ENCODE results near the gene SLC25A25. TPM values are rescaled to one million over a fixed set of nuclear protein-coding genes. Genes with fewer than 3 reads are reported as not detected.
A peak's percentile ranks its signal among the peaks of the same experiment; 100 is the strongest.
"Not testable (repeated sequence)": the region's sequence is repeated elsewhere in the genome, so short reads cannot be mapped to it uniquely, and the experiment has no call there.

The SLC25A25 gene
- total RNA-seq, 1 donor from 2014 or later: 34.7 TPM

DNA sequence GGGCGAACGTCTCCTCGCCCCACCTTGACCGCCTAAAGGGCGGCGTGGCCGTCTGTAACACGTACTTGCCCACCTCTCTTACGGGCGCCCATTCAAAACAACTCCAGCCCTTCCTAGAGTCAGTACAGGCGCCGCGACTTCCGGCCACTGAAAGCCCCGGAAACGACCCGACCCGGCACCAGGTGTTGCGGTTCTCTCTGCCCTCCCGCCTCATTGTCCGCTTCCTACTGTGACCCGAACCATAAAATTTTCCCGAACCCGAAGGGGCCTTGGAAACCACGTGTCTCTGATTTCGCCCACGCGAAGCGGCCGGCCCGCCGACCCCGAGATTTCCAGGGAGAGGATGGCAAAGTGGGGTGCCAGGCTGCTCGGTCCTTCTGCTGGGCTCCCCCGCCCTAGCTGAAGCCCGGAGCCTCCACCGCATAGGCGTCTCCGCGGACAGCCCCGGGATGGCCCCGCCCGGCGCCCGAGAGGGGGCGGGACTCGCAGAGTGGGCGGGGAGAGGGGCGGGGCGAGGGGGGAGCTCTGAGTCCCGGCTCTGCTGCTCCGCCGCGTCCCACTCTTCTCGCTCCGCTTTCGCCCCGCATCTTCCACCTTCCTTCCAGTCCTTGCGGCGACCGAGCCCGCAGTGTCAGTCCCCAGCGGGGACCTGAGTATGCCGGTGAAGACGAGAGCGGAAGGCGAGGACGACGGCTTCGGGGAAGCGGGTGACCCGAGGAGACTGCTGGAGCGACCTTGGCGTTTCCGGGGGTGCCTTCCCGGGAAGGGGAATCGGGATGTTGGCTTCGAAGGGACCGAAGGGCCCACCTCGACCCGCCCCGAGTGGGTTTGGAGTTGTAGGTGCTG is 60.2 kb downstream of the SLC25A25 start:
- peak; percentile 90 for ATAC-seq
- peak overlapping the region; percentile 98 for H3K27ac ChIP-seq
- DNase-seq: peak; percentile 92
- peaks cover 23% of the 10 kb centered on the region for H3K4me1 ChIP-seq
- H3K9me3 ChIP-seq: no peaks in the 10 kb centered on the region
- TF ChIP-seq, protein P1, sequence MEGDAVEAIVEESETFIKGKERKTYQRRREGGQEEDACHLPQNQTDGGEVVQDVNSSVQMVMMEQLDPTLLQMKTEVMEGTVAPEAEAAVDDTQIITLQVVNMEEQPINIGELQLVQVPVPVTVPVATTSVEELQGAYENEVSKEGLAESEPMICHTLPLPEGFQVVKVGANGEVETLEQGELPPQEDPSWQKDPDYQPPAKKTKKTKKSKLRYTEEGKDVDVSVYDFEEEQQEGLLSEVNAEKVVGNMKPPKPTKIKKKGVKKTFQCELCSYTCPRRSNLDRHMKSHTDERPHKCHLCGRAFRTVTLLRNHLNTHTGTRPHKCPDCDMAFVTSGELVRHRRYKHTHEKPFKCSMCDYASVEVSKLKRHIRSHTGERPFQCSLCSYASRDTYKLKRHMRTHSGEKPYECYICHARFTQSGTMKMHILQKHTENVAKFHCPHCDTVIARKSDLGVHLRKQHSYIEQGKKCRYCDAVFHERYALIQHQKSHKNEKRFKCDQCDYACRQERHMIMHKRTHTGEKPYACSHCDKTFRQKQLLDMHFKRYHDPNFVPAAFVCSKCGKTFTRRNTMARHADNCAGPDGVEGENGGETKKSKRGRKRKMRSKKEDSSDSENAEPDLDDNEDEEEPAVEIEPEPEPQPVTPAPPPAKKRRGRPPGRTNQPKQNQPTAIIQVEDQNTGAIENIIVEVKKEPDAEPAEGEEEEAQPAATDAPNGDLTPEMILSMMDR (IDR thresholded peaks at IDR 0.05): no peak
- H3K4me3 ChIP-seq: peak overlapping the region; percentile 88
- intact Hi-C loops (cut with DNase I): no loop called here
- H3K27me3 ChIP-seq: no peaks in the 10 kb centered on the region
- peaks cover 11% of the 10 kb centered on the region for H3K36me3 ChIP-seq

DNA sequence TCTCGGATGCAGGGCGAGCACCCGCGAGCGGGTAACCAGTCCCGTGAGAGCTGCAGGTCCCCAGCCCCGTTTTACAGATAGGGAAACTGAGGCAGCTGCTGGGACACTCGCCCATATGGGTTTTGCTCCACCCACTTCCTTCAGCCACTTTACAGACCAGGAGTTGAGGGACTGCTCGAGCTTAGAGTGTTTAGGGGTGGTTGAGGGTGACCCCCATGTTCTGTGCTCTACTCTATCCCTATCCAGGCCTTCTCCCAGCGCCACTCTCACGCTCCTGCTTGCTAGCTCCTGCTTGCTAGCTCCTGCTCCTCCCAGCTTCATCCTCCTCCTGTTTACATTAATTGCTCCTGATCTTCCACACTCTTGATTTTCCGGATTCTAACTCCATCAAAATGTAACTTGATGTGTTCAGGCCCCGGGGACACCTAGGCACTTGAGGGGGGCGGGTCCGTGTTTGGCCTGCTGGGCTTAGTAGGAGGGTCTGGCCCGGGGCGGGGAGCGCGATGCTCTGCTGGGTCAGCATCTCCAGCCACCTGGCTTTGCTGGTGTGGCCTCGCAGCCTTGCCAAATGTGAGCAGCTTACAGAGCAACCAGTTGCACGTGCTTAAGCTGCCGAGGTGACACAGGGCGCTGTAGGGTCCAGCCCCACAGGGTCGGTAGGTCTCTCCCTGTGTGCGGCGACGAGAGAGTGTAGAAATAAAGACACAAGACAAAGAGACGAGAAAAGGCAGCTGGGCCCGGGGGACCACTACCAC is 61.0 kb downstream of the SLC25A25 start:
- H3K27me3 ChIP-seq: no peaks in the 10 kb centered on the region
- TF ChIP-seq, protein P1 (IDR thresholded peaks at IDR 0.05): no peak
- H3K9me3 ChIP-seq: no peaks in the 10 kb centered on the region
- H3K4me1 ChIP-seq: peaks cover 23% of the 10 kb centered on the region
- ATAC-seq: no peak
- H3K36me3 ChIP-seq: peaks cover 3% of the 10 kb centered on the region
- H3K27ac ChIP-seq: peak overlapping the region; percentile 98
- no peak for DNase-seq
- H3K4me3 ChIP-seq: peak overlapping the region; percentile 88
- intact Hi-C loops (cut with DNase I): no loop called here

DNA sequence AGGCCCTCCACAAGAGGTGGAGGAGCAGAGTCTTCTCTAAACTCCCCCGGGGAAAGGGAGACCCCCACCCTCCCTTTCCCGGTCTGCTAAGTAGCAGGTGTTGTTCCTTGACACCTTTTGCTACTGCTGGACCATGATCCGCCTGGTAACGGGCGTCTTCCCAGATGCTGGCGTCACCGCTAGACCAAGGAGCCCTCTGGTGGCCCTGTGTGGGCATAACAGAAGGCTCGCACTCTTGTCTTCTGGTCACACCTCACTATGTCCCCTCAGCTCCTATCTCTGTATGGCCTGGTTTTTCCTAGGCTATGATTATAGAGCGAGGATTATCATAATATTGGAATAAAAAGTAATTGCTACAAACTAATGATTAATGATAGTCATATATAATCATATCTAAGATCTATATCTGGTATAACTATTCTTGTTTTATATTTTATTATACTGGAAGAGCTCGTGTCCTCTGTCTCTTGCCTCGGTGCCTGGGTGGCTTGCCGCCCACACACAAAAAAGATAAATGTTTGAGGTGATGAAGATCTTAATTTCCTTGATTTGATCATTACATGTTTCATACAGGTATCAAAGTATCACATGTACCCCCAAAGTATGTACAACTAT is 62.1 kb downstream of the SLC25A25 start:
- not testable (repeated sequence) for DNase-seq, H3K27me3 ChIP-seq
- TF ChIP-seq, protein P1 (IDR thresholded peaks at IDR 0.05): peak; percentile 52

DNA sequence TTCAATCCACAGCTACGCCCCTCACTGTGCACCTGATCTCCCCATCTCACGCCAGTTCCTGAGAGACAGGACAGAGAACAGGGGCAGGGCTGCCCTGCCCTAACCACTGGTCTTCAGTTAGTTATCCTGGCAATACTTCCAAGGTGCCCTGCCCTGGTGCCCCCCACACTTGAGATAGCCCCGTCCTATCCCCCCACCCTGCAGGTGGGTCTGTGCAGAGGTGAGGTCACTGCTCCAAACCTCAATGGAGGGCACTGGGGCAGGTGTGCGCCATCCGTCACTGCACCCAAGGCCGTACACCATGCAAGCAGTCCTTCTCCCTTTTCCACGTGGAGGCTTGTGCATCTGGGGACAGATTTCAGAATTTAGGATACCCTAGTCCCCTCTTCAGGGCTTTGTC is 62.6 kb downstream of the SLC25A25 start:
- DNase-seq, ATAC-seq: not testable (repeated sequence)

More for the DNA sequence above, 62.1 kb downstream of the SLC25A25 start:
- intact Hi-C loops (cut with DNase I); H3K27ac ChIP-seq; H3K4me3 ChIP-seq; H3K36me3 ChIP-seq; H3K9me3 ChIP-seq; ATAC-seq: not testable (repeated sequence)
- H3K4me1 ChIP-seq: peaks cover 23% of the 10 kb centered on the region

DNA sequence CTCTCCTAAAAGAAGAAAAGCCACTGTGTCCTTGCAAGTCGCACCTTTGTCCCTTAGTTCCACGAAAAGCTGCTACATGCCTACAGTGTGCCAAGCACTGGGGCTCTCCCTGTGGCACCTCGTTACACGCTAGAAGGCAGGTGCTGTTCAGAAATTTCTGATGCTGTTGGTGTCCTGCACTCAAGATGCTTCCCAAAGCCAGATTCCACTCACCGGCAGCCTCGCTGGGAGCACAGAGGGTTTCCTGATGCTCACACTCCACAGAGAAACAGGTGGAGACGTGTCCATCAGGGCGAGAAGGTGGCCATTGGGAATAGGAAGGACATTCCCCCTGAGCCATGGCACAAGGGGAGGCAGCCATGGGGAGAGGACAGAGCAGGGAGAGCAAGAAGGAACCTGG is 63.3 kb downstream of the SLC25A25 start:
- DNase-seq; ATAC-seq; H3K27me3 ChIP-seq; H3K36me3 ChIP-seq; H3K4me3 ChIP-seq; intact Hi-C loops (cut with DNase I); H3K9me3 ChIP-seq; H3K27ac ChIP-seq: not testable (repeated sequence)
- peaks cover 13% of the 10 kb centered on the region for H3K4me1 ChIP-seq

More for the DNA sequence above, 62.6 kb downstream of the SLC25A25 start:
- H3K27me3 ChIP-seq; H3K36me3 ChIP-seq; H3K9me3 ChIP-seq; H3K4me3 ChIP-seq; H3K27ac ChIP-seq; intact Hi-C loops (cut with DNase I): not testable (repeated sequence)
- H3K4me1 ChIP-seq: peaks cover 20% of the 10 kb centered on the region

DNA sequence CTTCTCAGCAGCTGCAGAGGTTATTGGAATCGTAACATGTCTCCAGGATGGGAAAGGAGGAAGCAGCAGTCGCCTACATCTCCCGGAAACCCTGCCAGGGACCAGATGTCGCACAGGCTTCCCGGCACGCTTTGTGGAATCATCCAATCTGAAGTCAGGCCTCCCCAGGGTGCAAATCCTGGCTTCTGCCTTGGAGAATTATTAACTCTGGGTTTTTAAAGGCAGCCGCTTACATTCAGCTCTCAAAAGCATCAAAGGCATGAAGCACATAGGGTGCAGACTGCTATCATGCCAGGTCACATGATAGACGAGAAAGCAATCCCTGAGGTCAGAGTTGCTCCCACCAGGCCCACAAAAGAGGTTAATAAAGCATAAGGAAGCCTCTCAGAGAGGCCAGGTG is 64.1 kb downstream of the SLC25A25 start:
- H3K4me3 ChIP-seq; H3K27ac ChIP-seq; DNase-seq; ATAC-seq; H3K27me3 ChIP-seq; H3K36me3 ChIP-seq; intact Hi-C loops (cut with DNase I); H3K4me1 ChIP-seq; H3K9me3 ChIP-seq: not testable (repeated sequence)

DNA sequence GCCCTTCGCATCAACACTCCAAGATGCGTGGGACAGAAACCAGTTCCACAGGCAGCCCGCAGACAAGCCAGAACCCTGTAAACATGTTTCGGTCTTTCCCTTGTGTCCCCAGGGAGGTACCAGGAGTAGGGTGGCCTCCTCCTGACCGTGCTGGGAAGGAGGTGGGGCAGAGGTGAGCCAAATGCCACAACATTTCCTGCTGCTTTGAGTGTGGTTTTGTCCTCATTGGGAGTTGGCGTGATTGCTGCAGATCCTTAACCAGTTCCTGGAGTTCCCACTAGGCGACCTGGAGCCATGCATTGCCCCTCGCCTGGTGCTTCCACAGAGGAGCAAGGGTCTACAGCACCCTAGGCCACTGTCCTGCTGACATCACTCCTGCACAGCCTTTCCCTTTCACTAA is 67.5 kb downstream of the SLC25A25 start:
- H3K4me3 ChIP-seq; H3K4me1 ChIP-seq; H3K36me3 ChIP-seq; DNase-seq; ATAC-seq; H3K27me3 ChIP-seq; H3K27ac ChIP-seq; H3K9me3 ChIP-seq; intact Hi-C loops (cut with DNase I): not testable (repeated sequence)

All from upper lobe of right lung (tissue), 1 donor.